Activated T-helper 9 cell treated with anti-CD3 and anti-CD28 coated beads, Interleukin-2, amount 50 U/mL, for 16 hours (primary cell): ENCODE data around the gene WDR70.
"Not testable (repeated sequence)": the region's sequence is repeated elsewhere in the genome, so short reads cannot be mapped to it uniquely, and the experiment has no call there.

Source experiments
- DNase-seq: peaks from one replicate; pipeline ENCODE4 v3.0.0-alpha.2; 2020; ENCODE audit warnings: low read depth

WDR70 gene

DNA sequence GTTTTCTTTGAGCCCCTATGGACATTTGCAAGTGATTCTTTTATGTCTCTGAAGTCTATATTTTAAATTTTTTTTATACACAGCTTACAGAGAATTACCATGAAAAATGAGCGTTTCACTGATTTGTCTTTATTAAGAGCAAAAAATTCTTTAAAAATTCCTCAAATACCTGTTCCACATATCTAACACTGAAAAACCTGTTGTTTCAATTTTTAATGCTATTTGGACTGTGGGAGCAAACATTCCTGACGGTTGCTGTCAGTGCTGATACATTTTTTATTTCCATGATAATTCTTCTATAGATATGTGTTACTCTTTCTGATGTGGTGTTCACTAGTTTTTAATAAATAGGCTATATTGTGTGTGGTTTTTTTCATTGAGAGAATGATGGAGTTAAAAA, 261.0 kb downstream of the WDR70 start:
- DNase-seq = no peak

DNA sequence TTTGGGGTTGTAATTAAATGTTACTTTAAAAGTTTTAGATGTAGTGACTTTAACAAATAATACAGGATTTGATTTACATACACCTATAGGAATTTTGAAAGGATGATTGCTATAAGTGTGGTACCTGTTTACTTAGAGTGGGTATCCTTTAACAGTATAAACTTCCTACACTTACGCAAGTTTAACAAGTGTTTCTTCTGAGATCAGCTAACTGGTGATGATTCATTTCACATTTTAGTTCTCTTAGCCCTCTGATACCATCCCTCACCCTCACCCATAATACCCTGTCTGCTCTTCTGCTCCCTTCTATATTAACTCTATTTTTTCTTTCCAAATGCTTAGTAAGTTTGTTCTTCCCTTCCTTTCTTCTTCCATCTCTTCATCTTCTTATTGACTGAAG, 262.8 kb downstream of the WDR70 start:
- DNase-seq = no peak

DNA sequence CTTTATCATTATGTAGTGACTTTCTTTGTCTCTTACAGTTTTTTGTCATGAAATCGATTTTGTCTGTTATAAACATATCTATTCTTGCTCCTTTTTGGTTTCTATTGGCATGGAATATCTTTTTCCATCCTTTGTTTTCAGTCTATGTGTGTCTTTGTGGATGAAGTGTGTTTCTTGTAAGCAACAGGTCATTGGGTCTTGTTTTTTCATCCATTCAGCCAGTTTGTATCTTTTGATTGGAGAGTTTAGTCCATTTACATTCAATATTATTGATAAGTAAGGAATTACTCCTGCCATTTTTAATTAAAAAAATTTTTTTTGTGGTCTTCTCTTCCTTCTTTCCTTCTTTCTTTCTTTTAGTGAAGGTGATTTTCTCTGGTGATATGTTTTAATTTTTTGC, 266.6 kb downstream of the WDR70 start:
- DNase-seq = no peak

DNA sequence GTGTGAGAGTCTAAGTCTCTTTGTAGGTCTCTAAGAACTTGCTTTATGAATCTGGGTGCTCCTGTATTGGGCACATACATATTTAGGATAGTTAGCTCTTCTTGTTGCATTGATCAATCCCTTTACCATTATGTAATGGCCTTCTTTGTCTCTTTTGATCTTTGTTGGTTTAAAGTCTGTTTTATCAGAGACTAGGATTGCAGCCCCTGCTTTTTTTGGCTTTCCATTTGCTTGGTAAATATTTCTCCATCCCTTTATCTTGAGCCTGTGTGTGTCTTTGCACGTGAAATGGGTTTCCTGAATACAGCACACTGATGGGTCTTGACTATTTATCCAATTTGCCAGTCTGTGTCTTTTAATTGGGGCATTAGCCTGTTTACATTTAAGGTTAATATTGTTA, 275.4 kb downstream of the WDR70 start:
- not testable (repeated sequence) for DNase-seq

DNA sequence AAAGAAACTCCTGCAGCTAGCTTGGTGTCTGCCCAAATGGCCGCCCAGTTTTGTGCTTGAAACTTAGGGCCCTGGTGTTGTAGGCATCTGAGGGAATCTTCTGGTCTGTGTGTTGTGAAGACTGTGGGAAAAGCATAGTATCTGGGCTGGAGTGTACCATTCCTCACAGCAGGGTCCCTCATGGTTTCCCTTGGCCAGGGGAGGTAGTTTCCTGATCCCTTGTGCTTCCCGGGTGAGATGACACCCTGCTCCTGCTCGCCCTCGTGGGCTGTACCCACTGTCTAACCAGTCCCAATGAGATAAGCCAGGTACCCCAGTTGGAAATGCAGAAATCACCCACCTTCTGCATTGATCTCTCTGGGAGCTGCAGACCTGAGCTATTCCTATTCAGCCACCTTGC, 277.9 kb downstream of the WDR70 start:
- no peak for DNase-seq

DNA sequence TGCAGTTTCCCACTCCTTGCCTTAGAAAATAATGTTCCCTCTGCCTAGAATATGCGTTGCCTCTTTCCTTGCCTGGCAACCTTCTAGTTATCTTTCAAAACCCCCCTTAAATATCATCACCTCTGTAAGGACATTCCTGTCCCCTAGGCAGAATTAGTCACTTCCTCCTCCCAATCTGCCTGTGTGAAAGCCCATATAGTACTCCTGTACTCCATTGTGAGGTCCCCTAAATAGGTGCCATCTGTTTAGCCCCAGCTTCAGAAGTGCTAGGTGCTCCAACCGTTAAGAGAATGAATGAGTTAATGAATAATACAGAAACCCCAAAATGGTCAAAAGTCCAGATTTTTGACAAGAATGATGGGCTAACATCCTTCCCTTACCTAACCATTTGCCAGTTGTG, 279.3 kb downstream of the WDR70 start:
- no peak for DNase-seq

DNA sequence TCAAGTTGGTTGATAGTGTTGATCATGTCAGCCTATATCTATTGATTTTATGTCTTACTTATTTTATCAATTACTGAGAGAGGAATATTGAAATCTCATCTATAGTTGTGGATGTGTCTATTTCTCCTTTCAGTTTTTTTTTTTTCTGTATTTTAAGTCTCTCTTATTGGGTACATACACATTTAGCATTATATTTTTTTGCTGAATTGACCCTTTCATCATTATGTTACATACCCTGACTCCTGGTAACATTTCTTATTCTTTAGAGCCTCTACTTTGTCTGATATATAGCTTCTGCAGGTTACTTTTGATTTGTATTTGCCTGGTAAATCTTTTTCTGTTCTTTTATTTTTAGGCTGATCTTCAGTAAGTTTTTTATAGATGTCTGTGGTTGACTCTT, 281.2 kb downstream of the WDR70 start:
- DNase-seq = no peak

DNA sequence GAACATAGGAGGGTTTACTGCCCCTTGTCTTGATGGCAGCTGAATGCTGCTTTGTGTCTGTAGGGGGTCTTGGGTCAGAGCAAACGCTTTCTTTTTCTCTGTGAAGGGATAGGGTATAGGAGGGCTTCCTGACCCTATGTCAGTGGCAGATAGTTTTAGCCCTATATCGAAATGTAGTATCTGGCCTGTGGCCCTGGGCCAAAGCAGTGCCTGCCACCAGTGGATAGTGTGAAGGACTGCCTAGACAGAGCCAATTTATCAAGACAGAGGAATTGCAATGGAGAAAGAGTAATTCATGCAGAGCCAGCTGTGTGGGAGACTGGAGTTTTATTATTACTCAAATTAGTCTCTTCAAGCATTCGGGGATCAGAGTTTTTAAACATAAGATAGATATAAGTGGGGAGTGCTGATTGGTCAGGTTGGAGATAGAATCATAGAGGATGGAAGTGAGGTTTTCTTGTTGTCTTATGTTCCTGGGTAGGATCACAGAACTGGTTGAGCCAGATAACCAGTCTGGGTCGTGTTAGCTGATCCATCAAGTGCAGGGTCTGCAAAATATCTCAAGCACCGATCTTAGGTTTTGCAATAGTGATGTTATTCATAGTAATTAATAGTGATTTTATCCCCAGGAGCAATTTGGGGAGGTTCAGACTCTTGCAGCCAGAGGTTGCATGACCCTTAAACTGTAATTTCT, 282.3 kb downstream of the WDR70 start:
- DNase-seq = no peak

DNA sequence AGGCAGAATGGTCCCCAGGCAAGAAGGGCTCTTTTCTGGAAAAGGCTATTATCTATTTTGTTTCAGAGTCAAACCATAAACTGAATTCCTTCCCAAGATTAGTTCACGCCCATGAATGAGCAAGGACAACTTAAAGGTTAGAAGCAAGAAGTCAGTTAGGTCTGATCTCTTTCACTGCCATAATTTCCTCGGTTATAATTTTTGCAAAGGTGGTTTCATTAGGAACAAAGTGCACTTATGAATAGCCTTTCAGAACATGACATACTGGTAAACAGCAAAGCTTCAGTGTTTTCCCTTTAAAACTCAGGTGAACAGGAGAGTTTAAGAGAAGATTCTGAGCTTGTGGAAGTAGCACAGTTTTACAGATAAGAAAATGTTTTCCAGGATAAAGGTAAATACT, 282.8 kb downstream of the WDR70 start:
- no peak for DNase-seq

DNA sequence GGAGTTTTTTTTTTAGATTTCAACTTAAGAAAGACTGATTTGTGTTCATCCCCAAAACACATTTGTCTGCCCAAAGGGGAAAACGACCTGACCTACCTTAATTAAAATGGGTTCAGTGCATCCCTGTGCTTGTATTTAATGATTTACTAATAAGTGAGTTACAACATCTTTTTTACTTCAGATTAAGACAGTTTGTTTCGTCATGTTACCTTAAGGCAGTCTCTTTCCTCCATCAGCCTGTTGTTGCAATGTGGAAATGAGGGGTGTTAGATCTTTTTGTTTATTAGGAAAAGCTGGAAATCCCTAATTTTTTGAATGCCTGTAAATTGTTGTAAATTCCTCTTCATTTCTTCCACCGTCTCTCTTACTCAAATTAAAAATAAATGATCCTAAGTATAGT, 283.2 kb downstream of the WDR70 start:
- no peak for DNase-seq

DNA sequence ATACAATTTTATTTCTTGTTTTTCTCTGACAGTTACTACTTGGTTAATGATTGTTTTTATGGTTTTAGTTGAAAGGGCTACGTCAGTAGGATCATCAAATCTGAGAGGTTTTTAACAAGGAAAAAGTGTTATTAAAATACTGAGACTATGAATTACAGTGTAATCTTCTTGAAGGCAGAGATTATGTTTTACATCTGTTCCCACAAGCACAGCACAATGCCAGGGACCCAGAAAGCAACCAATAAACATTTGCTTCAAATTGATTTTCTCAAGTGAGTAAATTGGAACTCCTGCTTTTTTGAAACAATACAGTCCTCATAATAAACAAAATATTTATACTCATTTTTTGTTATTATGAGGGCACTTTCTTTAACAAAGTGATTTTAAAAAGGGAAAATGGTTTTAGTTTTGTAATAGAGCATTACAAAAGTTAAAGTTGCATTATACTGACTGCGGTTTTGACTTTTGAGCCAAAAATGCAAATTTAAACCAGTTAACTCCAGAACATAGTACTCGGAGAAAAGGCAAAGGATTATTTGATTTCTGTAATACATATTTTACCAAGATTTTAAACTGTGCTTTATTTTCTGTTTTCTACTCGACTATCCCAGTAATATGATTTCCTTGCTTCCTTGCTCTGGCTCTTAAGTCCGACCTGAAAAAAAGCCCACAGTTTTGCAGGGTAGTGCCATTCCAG, 283.8 kb downstream of the WDR70 start:
- DNase-seq = no peak

DNA sequence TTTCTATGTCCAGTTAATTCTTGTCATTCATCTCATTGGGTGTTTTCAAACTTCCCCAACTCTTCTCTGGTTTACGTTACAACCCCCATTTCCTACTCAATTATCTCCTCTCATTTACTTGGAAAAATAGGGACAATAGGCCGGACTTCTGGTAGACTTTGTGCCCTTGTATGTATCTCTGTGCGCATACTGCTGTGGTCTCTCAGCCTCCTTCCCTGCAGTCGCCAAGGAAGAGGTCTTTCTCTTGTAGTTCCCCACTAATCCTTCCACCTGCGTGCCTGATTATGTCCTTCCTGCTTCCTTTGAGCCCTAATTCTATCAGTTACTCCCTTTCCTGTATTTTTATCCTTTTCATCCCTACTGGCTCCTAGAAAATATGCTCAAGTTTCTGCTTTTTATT, 284.4 kb downstream of the WDR70 start:
- DNase-seq = no peak

DNA sequence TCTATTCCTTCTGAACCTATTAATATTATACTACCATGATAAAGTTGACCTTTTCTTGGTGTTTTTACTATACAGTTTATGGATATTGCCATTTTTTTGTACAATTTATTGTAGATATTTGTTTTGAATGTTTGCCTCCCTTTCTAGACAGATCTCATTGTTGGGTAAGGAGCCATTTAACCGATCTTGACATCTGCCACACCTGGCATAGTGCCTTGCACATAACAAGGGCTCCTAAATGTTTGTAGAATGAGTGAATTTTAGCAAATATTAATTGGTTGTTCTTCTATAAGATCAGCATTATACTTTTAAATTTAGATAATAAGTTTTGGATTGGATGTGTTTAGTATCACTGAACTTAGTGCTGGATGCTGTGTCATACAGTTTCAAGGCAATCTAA, 285.4 kb downstream of the WDR70 start:
- DNase-seq = no peak

DNA sequence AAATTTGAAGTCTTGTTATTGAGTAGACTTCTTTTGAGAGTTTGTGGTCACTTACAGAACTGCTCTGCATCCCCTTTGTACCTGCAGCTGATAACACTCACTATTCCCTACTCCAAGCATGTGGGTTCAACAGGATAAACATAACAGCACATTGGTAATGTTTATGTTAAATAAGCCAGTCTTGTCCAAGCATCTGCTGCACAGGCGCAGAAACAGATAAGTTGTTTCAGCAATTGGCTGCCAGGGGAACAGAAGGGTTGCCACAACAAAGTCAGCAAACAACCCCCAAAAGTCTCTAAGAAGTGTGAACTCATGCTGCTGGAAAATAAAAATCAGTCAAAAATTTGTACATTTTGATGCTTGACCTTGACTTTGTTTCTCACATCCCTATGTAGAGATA, 286.2 kb downstream of the WDR70 start:
- DNase-seq = no peak

DNA sequence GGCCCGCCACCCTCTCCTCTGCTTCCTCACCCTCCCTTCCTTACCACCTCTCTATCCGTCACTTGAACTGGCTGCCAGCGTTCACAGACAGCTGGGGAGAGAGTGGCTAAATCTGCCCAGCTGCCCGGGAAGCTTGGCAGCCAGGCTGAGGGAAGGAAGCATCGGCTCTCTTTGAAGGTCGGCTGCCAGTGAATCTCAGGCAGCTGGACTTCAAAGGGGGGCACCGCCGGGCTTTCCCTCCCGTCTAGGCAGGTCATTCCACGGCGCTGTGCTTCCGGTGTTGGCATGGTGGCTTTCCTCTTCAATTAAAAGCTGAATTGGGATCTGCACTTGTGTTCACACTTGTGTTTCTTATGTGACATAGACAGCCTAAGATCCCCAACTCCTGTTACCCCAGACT, 286.8 kb downstream of the WDR70 start:
- DNase-seq = no peak

DNA sequence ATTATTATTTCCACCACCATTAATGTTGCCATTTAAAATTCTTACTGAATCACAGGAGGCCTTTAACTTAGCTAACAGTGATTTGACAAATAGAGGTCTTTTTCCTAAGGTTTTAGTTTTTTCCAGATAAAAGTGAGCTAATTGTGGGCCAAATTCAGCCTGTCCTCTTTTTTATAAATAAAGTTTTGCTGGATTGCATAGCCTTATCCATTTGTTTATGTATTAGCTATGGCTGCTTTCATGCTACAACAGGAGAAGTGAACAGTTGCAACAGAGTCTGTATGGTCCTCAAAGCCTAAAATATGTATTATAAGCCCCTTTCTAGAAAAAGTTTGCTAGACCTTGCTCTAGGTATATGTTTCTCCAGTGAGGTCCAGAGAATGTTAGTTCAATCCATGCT, 288.3 kb downstream of the WDR70 start:
- no peak for DNase-seq

DNA sequence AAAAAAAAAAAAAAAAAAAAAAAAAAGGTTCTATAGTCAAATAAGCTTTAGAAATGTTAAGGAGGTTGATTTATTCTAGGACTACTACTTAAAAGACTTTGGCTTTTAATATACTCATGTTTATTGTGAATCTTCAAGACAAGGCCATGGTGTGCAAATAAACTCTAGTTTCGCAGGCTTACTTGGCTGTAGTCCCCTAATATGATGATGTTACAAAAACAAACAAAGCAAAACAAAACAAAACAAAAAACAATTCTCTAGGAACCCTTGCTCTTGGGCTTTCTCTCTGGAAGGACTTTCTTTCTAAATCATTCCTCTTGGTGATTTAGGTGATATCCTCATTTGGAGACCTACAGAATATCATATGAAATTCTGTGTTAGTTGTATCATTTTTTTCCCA, 288.7 kb downstream of the WDR70 start:
- DNase-seq = no peak

DNA sequence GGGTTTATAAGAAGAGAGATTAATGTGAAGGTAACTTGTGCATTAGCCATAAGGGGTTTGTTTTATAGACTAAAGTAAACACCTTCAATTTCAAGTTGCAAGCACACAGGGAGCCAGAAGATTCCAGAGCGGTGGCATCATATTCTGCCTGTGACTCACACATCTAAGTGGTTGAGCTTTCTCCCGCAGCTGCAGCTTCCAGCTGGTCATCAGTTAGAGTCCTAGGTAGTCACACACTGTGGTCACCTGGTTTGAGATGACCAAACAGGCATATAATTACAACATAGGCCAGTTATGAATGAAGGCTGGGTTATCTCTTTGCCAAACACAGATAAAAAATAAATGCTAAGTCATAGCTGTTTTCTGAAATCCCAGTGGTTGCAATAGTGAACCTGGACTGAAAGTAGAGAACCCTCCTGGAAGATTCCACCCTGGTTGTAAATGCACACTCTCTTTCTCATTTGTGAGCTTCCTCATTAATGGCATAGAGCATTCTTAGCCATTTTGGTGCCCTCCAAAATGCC, 289.5 kb downstream of the WDR70 start:
- DNase-seq = no peak

DNA sequence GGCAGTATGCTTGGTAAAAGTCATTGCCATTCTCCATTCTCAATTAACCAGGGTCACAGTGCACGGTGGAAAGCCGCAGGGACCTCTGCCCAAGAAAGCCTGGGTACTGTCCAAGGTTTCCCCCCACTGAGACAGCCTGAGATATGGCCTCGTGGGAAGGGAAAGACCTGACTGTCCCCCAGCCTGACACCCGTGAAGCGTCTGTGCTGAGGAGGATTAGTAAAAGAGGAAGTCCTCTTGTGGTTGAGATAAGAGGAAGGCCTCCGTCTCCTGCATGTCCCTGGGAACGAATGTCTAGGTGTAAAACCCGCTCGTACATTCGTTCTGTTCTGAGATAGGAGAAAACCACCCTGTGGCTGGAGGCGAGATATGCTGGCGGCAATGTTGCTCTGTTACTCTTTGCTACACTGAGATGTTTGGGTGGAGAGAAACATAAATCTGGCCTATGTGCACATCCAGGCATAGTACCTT, 293.0 kb downstream of the WDR70 start:
- not testable (repeated sequence) for DNase-seq

DNA sequence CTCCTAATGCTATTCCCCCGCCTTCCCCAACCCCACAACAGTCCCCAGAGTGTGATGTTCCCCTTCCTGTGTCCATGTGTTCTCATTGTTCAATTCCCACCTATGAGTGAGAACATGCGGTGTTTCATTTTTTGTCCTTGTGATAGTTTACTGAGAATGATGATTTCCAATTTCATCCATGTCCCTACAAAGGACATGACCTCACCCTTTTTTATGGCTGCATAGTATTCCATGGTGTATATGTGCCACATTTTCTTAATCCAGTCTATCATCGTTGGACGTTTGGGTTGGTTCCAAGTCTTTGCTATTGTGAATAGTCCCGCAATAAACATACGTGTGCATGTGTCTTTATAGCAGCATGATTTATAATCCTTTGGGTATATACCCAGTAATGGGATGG, 295.2 kb downstream of the WDR70 start:
- DNase-seq = not testable (repeated sequence)

DNA sequence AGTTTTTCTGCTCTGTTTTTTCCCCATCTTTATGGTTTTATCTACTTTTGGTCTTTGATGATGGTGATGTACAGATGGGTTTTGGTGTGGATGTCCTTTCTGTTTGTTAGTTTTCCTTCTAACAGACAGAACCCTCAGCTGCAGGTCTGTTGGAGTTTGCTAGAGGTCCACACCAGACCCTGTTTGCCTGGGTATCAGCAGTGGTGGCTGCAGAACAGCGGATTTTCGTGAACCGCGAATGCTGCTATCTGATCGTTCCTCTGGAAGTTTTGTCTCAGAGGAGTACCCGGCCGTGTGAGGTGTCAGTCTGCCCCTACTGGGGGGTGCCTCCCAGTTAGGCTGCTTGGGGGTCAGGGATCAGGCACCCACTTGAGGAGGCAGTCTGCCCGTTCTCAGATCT, 300.2 kb downstream of the WDR70 start:
- DNase-seq = not testable (repeated sequence)

DNA sequence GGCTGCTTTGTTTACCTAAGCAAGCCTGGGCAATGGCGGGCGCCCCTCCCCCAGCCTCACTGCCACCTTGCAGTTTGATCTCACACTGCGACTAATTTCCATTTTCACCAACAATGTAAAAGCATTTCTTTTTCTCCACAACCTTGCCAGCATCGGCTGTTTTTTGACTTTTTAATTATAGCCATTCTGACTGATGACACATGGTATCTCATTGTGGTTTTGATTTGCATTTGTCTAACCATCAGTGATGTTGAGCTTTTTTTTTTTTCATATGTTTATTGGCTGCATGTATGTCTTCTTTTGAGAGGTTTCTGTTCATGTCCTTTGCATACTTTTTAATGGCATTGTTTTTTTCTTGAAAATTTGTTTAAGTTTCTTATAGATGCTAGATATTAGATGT, 300.8 kb downstream of the WDR70 start:
- DNase-seq = not testable (repeated sequence)

DNA sequence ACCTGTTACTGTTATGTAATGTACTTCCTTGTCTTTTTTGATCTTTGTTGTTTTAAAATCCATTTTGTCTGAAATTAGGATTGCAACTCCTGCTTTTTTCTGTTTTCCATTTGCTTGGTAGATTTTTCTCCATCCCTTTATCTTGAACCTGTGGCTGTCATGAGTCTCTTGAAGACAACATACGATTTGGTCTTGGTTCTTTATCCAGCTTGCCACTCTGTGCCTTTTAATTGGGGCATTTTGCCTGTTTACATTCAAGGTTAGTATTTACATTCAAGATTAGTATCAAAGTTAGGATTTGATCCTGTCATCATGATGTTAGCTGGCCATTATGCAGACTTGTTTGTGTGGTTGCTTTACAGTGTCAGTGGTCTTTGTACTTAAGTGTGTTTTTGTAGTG, 304.0 kb downstream of the WDR70 start:
- no peak for DNase-seq

DNA sequence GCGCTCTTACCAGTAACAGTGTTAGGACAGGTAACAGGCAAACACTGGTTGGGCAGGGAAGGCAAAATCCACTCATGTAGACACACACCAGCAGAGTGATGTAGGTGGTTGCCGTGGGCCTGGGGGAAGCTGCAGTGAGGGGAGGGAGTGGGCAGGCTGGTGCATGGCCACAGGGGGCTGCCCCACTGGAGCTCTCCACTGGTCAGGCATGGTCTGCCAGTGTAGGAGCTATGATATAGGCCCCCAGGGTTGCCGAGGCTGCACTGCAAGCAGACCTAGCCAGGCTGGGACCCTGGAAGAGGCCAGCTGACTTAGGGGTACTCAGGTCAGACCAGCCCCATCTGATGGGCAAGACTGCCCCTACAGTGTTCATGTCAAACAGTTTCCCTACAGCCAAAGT, 306.1 kb downstream of the WDR70 start:
- no peak for DNase-seq
